ENCODE data around the gene TLE3.

The TLE3 gene

GRCh38 chr15:70082281-70082900, 15.3 kb downstream of the TLE3 start:
- no peak for DNase-seq

GRCh38 chr15:70081612-70082011, 16.1 kb downstream of the TLE3 start:
- DNase-seq, result no peak

GRCh38 chr15:70080347-70080746, 17.4 kb downstream of the TLE3 start:
- DNase-seq, result no peak

- no peak for DNase-seq
These were observed 17.8 kb downstream of the TLE3 start for GRCh38 chr15:70079888-70080287.

GRCh38 chr15:70078578-70079417, 18.9 kb downstream of the TLE3 start:
- DNase-seq, result no peak

- DNase-seq, result no peak
These were observed 20.2 kb downstream of the TLE3 start for GRCh38 chr15:70077188-70078147.

- no peak for DNase-seq
These were observed 23.3 kb downstream of the TLE3 start for GRCh38 chr15:70074380-70074779.

- no peak for DNase-seq
These were observed 25.2 kb downstream of the TLE3 start for GRCh38 chr15:70072479-70072878.

- no peak for DNase-seq
These were observed 25.9 kb downstream of the TLE3 start for GRCh38 chr15:70071799-70072198.

- DNase-seq, result no peak
These were observed 28.0 kb downstream of the TLE3 start for GRCh38 chr15:70069716-70070115.

- no peak for DNase-seq
These were observed 28.7 kb downstream of the TLE3 start for GRCh38 chr15:70068783-70069565.

- DNase-seq, result no peak
These were observed 30.0 kb downstream of the TLE3 start for GRCh38 chr15:70067681-70068080.

- no peak for DNase-seq
These were observed 30.7 kb downstream of the TLE3 start for GRCh38 chr15:70067011-70067410.

- DNase-seq, result no peak
These were observed 31.3 kb downstream of the TLE3 start for GRCh38 chr15:70066447-70066846.

GRCh38 chr15:70066004-70066403, 31.7 kb downstream of the TLE3 start:
- no peak for DNase-seq

- DNase-seq, result no peak
These were observed 32.6 kb downstream of the TLE3 start for GRCh38 chr15:70065006-70065722.

- DNase-seq, result no peak
These were observed 33.3 kb downstream of the TLE3 start for GRCh38 chr15:70064441-70064840.

- no peak for DNase-seq
These were observed 33.7 kb downstream of the TLE3 start for GRCh38 chr15:70063980-70064379.

- DNase-seq, result no peak
These were observed 34.3 kb downstream of the TLE3 start for GRCh38 chr15:70063261-70063925.

- no peak for DNase-seq
These were observed 35.3 kb downstream of the TLE3 start for GRCh38 chr15:70062321-70062956.
